IMR-90 (cell line): Measurements from ENCODE around the gene TSC22D4. TPM values are rescaled to one million over a fixed set of nuclear protein-coding genes. Genes with fewer than 3 reads are reported as not detected.

ENCODE experiments used
- ATAC-seq: fragments of 200-7000 bp; cut with Tn5 transposase; 2 replicates; pipeline ENCODE4 v1.9.1; 2020; ENCODE audit warnings: low read depth, mild to moderate bottlenecking, moderate library complexity
- BruUV-seq: library from RNA; stranded (reverse); fragments of 400-500 nt; replicated peaks from 2 replicates; lab custom pipeline; 2021; lab: Mats Ljungman, UMichigan
- CTCF ChIA-PET: fragments of 300-600 bp; formaldehyde crosslinking; extraction: SDS; loops from one replicate; lab custom pipeline; 2021; ENCODE audit warnings: antibody characterized with exemption; lab: Yijun Ruan, JAX
- POLR2A ChIA-PET: fragments of 300-600 bp; sonication (Branson Sonifier 250); formaldehyde crosslinking; loops from one replicate; lab custom pipeline; 2022; ENCODE audit warnings: antibody characterized with exemption; ENCODE audit not compliant: unreplicated experiment; lab: Charles Lee
- DNase-seq: peaks from one replicate; pipeline ENCODE4 v3.0.0; 2013
- H2AFZ ChIP-seq: replicated peaks from 2 replicates; pipeline ENCODE3; 2013; ENCODE audit warnings: low read length, mild to moderate bottlenecking; ENCODE audit not compliant: poor library complexity
- H2AK5ac ChIP-seq: 2 replicates; pipeline ENCODE4 v1.6.1; 2013; ENCODE audit warnings: low read depth, low read length, inconsistent platforms
- H2AK9ac ChIP-seq: replicated peaks from 2 replicates; pipeline ENCODE3; 2013; ENCODE audit warnings: mild to moderate bottlenecking, low read depth, low read length, moderate library complexity; ENCODE audit not compliant: poor library complexity
- H2BK120ac ChIP-seq: 2 replicates; pipeline ENCODE4 v1.6.1; 2013; ENCODE audit warnings: low read depth, low read length, inconsistent platforms
- H2BK15ac ChIP-seq: 3 replicates; pipeline ENCODE4 v1.6.1; 2013; ENCODE audit warnings: low read depth, low read length, inconsistent platforms
- H2BK20ac ChIP-seq: 2 replicates; pipeline ENCODE4 v1.6.1; 2013; ENCODE audit warnings: low read depth, mild to moderate bottlenecking, inconsistent platforms, low read length, moderate library complexity
- H2BK5ac ChIP-seq: 2 replicates; pipeline ENCODE4 v1.6.1; 2013; ENCODE audit warnings: mild to moderate bottlenecking, low read depth, low read length, inconsistent platforms; ENCODE audit not compliant: poor library complexity, severe bottlenecking
- H3K14ac ChIP-seq: replicated peaks from 2 replicates; pipeline ENCODE4 v1.6.1; 2013; ENCODE audit warnings: low read depth, low read length, inconsistent platforms
- H3K18ac ChIP-seq: 2 replicates; pipeline ENCODE4 v1.6.1; 2013; ENCODE audit warnings: low read depth, low read length, control low read depth
- H3K23ac ChIP-seq: 2 replicates; pipeline ENCODE4 v1.6.1; 2013; ENCODE audit warnings: low read depth, low read length, inconsistent platforms
- H3K27ac ChIP-seq: 2 replicates; pipeline ENCODE4 v1.5.1; 2013; ENCODE audit warnings: mild to moderate bottlenecking, control low read depth, low read length; ENCODE audit not compliant: insufficient read depth
- H3K27me3 ChIP-seq: 2 replicates; pipeline ENCODE4 v1.6.1; 2013; ENCODE audit warnings: low read length; ENCODE audit not compliant: control insufficient read depth, insufficient read depth
- H3K36me3 ChIP-seq: 2 replicates; pipeline ENCODE4 v1.6.1; 2013; ENCODE audit warnings: low read length, mixed read lengths; ENCODE audit not compliant: control insufficient read depth, insufficient read depth
- H3K4ac ChIP-seq: 2 replicates; pipeline ENCODE4 v1.6.1; 2013; ENCODE audit warnings: low read depth, low read length, inconsistent platforms
- H3K4me1 ChIP-seq: 2 replicates; pipeline ENCODE4 v1.6.1; 2013; ENCODE audit warnings: low read length, mixed read lengths; ENCODE audit not compliant: control insufficient read depth, insufficient read depth
- H3K4me2 ChIP-seq: 2 replicates; pipeline ENCODE4 v1.6.1; 2013; ENCODE audit warnings: low read depth, mild to moderate bottlenecking, control low read depth, low read length, moderate library complexity
- H3K4me3 ChIP-seq: 2 replicates; pipeline ENCODE4 v1.5.1; 2013; ENCODE audit warnings: low read depth, mild to moderate bottlenecking, control low read depth, low read length, moderate library complexity; ENCODE audit not compliant: insufficient read depth
- H3K56ac ChIP-seq: 2 replicates; pipeline ENCODE4 v1.6.1; 2013; ENCODE audit warnings: low read length, inconsistent platforms; ENCODE audit not compliant: insufficient read depth; ENCODE audit errors: extremely low read depth
- H3K79me1 ChIP-seq, 2 experiments: 2 replicates each; pipeline ENCODE4 v1.6.1; 2013; ENCODE audit warnings: low read length in 2 of 2, inconsistent platforms in 1 of 2, low read depth in 1 of 2
- H3K9ac ChIP-seq: 2 replicates; pipeline ENCODE4 v1.6.1; 2013; ENCODE audit warnings: low read depth, low read length, control low read depth
- H3K9me1 ChIP-seq: 2 replicates; pipeline ENCODE4 v1.6.1; 2013; ENCODE audit warnings: low read length, inconsistent platforms; ENCODE audit not compliant: insufficient read depth
- H3K9me3 ChIP-seq: 2 replicates; pipeline ENCODE4 v1.6.1; 2013; ENCODE audit warnings: low read length; ENCODE audit not compliant: control insufficient read depth, insufficient read depth
- H4K20me1 ChIP-seq: 2 replicates; pipeline ENCODE4 v1.6.1; 2013; ENCODE audit warnings: low read length, inconsistent platforms; ENCODE audit not compliant: insufficient read depth
- H4K5ac ChIP-seq: 2 replicates; pipeline ENCODE4 v1.6.1; 2013; ENCODE audit warnings: mild to moderate bottlenecking, low read depth, low read length, control low read depth
- H4K8ac ChIP-seq, 2 experiments: 2 replicates each; pipeline ENCODE4 v1.6.1; 2013; ENCODE audit warnings: low read depth in 2 of 2, low read length in 2 of 2, control low read depth in 1 of 2, inconsistent platforms in 1 of 2
- H4K91ac ChIP-seq: 2 replicates; pipeline ENCODE4 v1.6.1; 2013; ENCODE audit warnings: low read depth, low read length, inconsistent platforms; ENCODE audit not compliant: insufficient read depth
- CEBPB ChIP-seq: IDR thresholded peaks from 2 replicates; pipeline ENCODE4 v1.6.1; 2012; ENCODE audit warnings: low read depth, low read length, improper control_type of control experiment
- FOS ChIP-seq: fragments of 150-350 bp; IDR thresholded peaks from 2 replicates; pipeline ENCODE4 v1.6.1; 2016; ENCODE audit warnings: low read depth, low read length
- MAFK ChIP-seq: IDR thresholded peaks from 2 replicates; pipeline ENCODE4 v1.6.1; 2012; ENCODE audit warnings: low read depth, low read length, improper control_type of control experiment
- MXI1 ChIP-seq: IDR thresholded peaks from 2 replicates; pipeline ENCODE4 v1.6.1; 2012; ENCODE audit warnings: low read depth, mild to moderate bottlenecking, low read length, moderate library complexity, borderline replicate concordance
- NFE2L2 ChIP-seq: fragments of 150-350 bp; IDR thresholded peaks from 2 replicates; pipeline ENCODE4 v1.6.1; 2016; ENCODE audit warnings: low read depth, mild to moderate bottlenecking, low read length
- RCOR1 ChIP-seq: IDR thresholded peaks from 2 replicates; pipeline ENCODE4 v1.6.1; 2012; ENCODE audit warnings: mild to moderate bottlenecking, low read length, improper control_type of control experiment; ENCODE audit not compliant: insufficient replicate concordance
- USF2 ChIP-seq: fragments of 150-350 bp; IDR thresholded peaks from 2 replicates; pipeline ENCODE4 v1.6.1; 2017; ENCODE audit warnings: mild to moderate bottlenecking, antibody characterized with exemption, low read length, low read depth
- WGBS, 2 experiments: methylation state at CpG; one replicate each; pipeline versions ENCODE4 v1.1.5 to v1.1.7; 2013; ENCODE audit warnings: missing lambda C conversion rate in 2 of 2; ENCODE audit not compliant: insufficient read length in 1 of 2; ENCODE audit errors: extremely low coverage in 2 of 2; 5-methylcytosine and 5-hydroxymethylcytosine counted together
- dilution Hi-C: fragments of 300-500 bp; cut with HindIII; formaldehyde crosslinking; loops from one replicate; pipeline ENCODE4 v1.14.3; 2018; ENCODE audit warnings: low sequenced_read_pairs; ENCODE audit not compliant: unreplicated experiment
- in situ Hi-C: fragments of 300-500 bp; cut with MboI; formaldehyde crosslinking; loops from 3 replicates; pipeline ENCODE4 v1.14.3; 2019; ENCODE audit warnings: low sequenced_read_pairs, inconsistent platforms, mixed read lengths
- intact Hi-C: fragments of 100-400 bp; cut with micrococcal nuclease; formaldehyde crosslinking; loops from 2 replicates; pipeline ENCODE4 v1.10.0; 2022
- polyA plus RNA-seq, 3 experiments: library from polyadenylated mRNA; depleted of rRNA; stranded (reverse); fragments of >200 nt; gene quantifications; 2 replicates each; pipeline ENCODE4 v1.2.3, GENCODE V29; 2012; ENCODE audit warnings: low replicate concordance in 1 of 3
- total RNA-seq: library from RNA; depleted of rRNA; stranded (reverse); fragments of >200 nt; gene quantifications from 2 replicates; pipeline ENCODE4 v1.2.3, GENCODE V29; 2012

Gene TSC22D4
- total and polyA plus RNA-seq, 2 of the 4 experiments (the other 2 are of a cell fraction): 9.3 to 29.9 TPM

GRCh38 chr7:100515072-100515532 is 36.1 kb upstream of the TSC22D4 start:
- Histone ChIP-seq H2BK15ac (peak overlapping the region; percentile 79; the same call in 1 of the 3 replicates), H4K20me1 (no peaks in the 10 kb centered on the region), H3K9me1 (peaks cover 9% of the 10 kb centered on the region), H2BK120ac (peak overlapping the region; percentile 90), H4K91ac (peak overlapping the region; percentile 69; the same call in 1 of the 2 replicates), H3K18ac (peak overlapping the region; percentile 87), H3K56ac (peak overlapping the region; percentile 79), H3K9ac (no peak overlapping the region), H3K4ac (peak overlapping the region; percentile 51; the same call in 1 of the 2 replicates), H3K27ac (peak overlapping the region; percentile 77; the same call in 1 of the 2 replicates), H3K79me1 (no peaks in the 10 kb centered on the region), H4K8ac (peak overlapping the region in 1 of 2 experiments; percentile 89; a peak in 2 of 4 replicates), H2BK5ac (peak overlapping the region; percentile 59), H2AK5ac (peak overlapping the region; percentile 78; the same call in 1 of the 2 replicates), H3K4me3 (no peak overlapping the region), H4K5ac (peak overlapping the region; percentile 90; the same call in 1 of the 2 replicates), H2AFZ (peak overlapping the region; percentile 83), H3K9me3 (no peaks in the 10 kb centered on the region), H3K4me1 (peaks cover 7% of the 10 kb centered on the region), H3K36me3 (no peaks in the 10 kb centered on the region), H2BK20ac (peak overlapping the region; percentile 93), H2AK9ac (peak overlapping the region; percentile 84), H3K23ac (peak overlapping the region; percentile 69; the same call in 1 of the 2 replicates), H3K27me3 (peaks cover under 1% of the 10 kb centered on the region; the same call in 1 of the 2 replicates), H3K14ac (peak overlapping the region; percentile 54; the same call in 1 of the 2 replicates), H3K4me2 (peak overlapping the region; percentile 78)
- ChIA-PET CTCF (interaction anchor here (0.7 to 1.6 kb wide), 2 partner anchors 9 to 30 kb away, joined by 3 to 4 read pairs; no protein-coding TSS in a partner anchor), POLR2A (no interaction called here)
- dilution Hi-C loops (no loop called here), in situ Hi-C loops (no loop called here), intact Hi-C loops (no loop called here)
- WGBS, 2 experiments: 0% methylated on average over 1 of the region's 2 CpGs; no CpG with 5 or more reads in 1 of the 2 experiments
- no TSS peak for BruUV-seq
- DNase-seq (peak; percentile 75), ATAC-seq (peak; percentile 59)
- TF ChIP-seq USF2 (peak; percentile 10; the same call in 1 of the 2 replicates), RCOR1 (no peak), MAFK (no peak), FOS (peak; percentile 64; the same call in 1 of the 2 replicates), NFE2L2 (peak; percentile 79), MXI1 (no peak), CEBPB (peak; percentile 57)
